ENCODE measurements around the gene LPP.

DNA sequence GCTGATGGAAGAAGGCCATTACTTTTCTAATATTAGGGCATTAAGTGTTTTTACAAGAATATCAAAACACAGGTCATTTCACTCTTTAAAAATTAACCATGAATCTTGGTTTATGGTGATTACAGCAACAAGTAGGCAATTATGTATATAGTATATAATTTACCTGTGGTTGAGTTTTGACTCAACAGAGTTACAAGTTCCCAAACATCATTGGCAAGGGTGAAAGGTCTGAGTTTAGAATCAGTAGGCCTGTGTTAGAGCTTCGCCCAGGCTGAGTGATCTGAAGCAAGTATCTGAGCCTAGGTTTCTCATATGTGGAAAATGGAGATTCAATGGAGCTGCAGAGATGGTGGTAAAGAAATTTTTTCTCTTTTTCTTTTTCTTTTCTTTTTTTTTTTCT, 25.1 kb upstream of the LPP start:
- TF ChIP-seq ZNF354B (CRISPR knock-in tag; IDR thresholded peaks at IDR 0.05) (no peak), EZH2 (IDR thresholded peaks at IDR 0.05; ENCODE audit: borderline replicate concordance, low read depth, low read length) (no peak), KLF10 (CRISPR knock-in tag; IDR thresholded peaks at IDR 0.05) (no peak), MYC (IDR thresholded peaks at IDR 0.05; ENCODE audit: low read depth, low read length) (no peak), MYC (CRISPR knock-in tag; IDR thresholded peaks at IDR 0.05; ENCODE audit: borderline replicate concordance, low read depth) (no peak), SMC3 (conservative IDR thresholded peaks at IDR 0.05; ENCODE audit: insufficient read depth, low read depth, low read length) (no peak)

Data from K562 (cell line).